DOHH2 (cell line): ENCODE measurements around the gene REPIN1.

Experiments
- H3F3A ChIP-seq: fragments of 200-600 bp; sonication (generic), shearing (Covaris generic); 2 replicates; pipeline ENCODE4 v1.6.0; 2016; ENCODE audit warnings: antibody characterized with exemption, mild to moderate bottlenecking; ENCODE audit not compliant: control insufficient read depth, insufficient read depth
- H3K27ac ChIP-seq: fragments of 200-600 bp; sonication (generic); 2 replicates; pipeline ENCODE4 v1.5.1; 2014; ENCODE audit warnings: low read depth, mild to moderate bottlenecking, low read length, moderate library complexity
- H3K27me3 ChIP-seq: fragments of 200-600 bp; sonication (generic); 2 replicates; pipeline ENCODE4 v1.6.1; 2014; ENCODE audit warnings: mild to moderate bottlenecking, low read length, mixed read lengths; ENCODE audit not compliant: control insufficient read depth
- H3K36me3 ChIP-seq: fragments of 200-600 bp; sonication (generic); 2 replicates; pipeline ENCODE4 v1.6.1; 2014; ENCODE audit warnings: mild to moderate bottlenecking, low read length, moderate library complexity, mixed read lengths; ENCODE audit not compliant: control insufficient read depth
- H3K4me1 ChIP-seq: fragments of 200-600 bp; sonication (generic); 2 replicates; pipeline ENCODE4 v1.6.1; 2014; ENCODE audit warnings: mild to moderate bottlenecking, low read length, mixed read lengths; ENCODE audit not compliant: control insufficient read depth
- H3K4me2 ChIP-seq: fragments of 200-600 bp; sonication (generic); 2 replicates; pipeline ENCODE4 v1.6.0; 2014; ENCODE audit warnings: mild to moderate bottlenecking, low read length, moderate library complexity
- H3K4me3 ChIP-seq: fragments of 200-600 bp; sonication (generic); 2 replicates; pipeline ENCODE4 v1.5.1; 2014; ENCODE audit warnings: mild to moderate bottlenecking, low read length, mixed read lengths
- H3K79me2 ChIP-seq: fragments of 200-600 bp; sonication (generic); 2 replicates; pipeline ENCODE4 v1.6.1; 2014; ENCODE audit warnings: mild to moderate bottlenecking, low read length, mixed read lengths; ENCODE audit not compliant: control insufficient read depth
- H3K9me2 ChIP-seq: fragments of 200-600 bp; sonication (generic); replicated peaks from 2 replicates; pipeline ENCODE4 v1.6.1; 2014; ENCODE audit warnings: mild to moderate bottlenecking, low read length, mixed read lengths; ENCODE audit not compliant: control insufficient read depth
- H3K9me3 ChIP-seq: fragments of 200-600 bp; sonication (generic); 2 replicates; pipeline ENCODE4 v1.6.1; 2014; ENCODE audit warnings: antibody characterized with exemption, low read length, mixed read lengths; ENCODE audit not compliant: control insufficient read depth, insufficient read depth
- H4K20me1 ChIP-seq: fragments of 200-600 bp; sonication (generic); 2 replicates; pipeline ENCODE4 v1.6.0; 2014; ENCODE audit warnings: low read depth, mild to moderate bottlenecking, antibody characterized with exemption, low read length, moderate library complexity; ENCODE audit not compliant: control insufficient read depth, insufficient read depth
- CTCF ChIP-seq: fragments of 200-600 bp; sonication (generic); IDR thresholded peaks from one replicate; pipeline ENCODE4 v1.5.1; 2014; ENCODE audit warnings: antibody characterized with exemption, mild to moderate bottlenecking, low read depth, low read length; ENCODE audit not compliant: poor library complexity, severe bottlenecking
- EZH2phosphoT487 ChIP-seq: fragments of 200-600 bp; sonication (generic); IDR thresholded peaks from 2 replicates; pipeline ENCODE4 v1.6.1; 2017; ENCODE audit warnings: borderline replicate concordance, mild to moderate bottlenecking, antibody characterized with exemption, low read length, moderate library complexity, mixed read lengths

REPIN1 gene

GRCh38 chr7:150335108-150335773 is 33.4 kb upstream of the REPIN1 start:
- Histone ChIP-seq H3K4me3 (no peak overlapping the region), H3K27ac (no peak overlapping the region), H3K9me3 (no peaks in the 10 kb centered on the region), H3K4me2 (no peak overlapping the region), H3K4me1 (no peaks in the 10 kb centered on the region), H3K9me2 (no peaks in the 10 kb centered on the region), H3K36me3 (peaks cover 26% of the 10 kb centered on the region), H4K20me1 (0 out of 2 replicates have a peak, but pooled peaks cover 3% of the 10 kb centered on the region), H3K27me3 (no peaks in the 10 kb centered on the region), H3F3A (no peaks in the 10 kb centered on the region), H3K79me2 (no peaks in the 10 kb centered on the region)
- TF ChIP-seq CTCF, result no peak
- TF ChIP-seq EZH2phosphoT487, result no peak

- no peaks in the 10 kb centered on the region for H3K27me3 ChIP-seq
- peaks cover 23% of the 10 kb centered on the region for H3K36me3 ChIP-seq
- H3K4me1 ChIP-seq, result no peaks in the 10 kb centered on the region
- H4K20me1 ChIP-seq, result 0 out of 2 replicates have a peak, but pooled peaks cover 3% of the 10 kb centered on the region
- H3K9me2 ChIP-seq, result no peaks in the 10 kb centered on the region
- no peaks in the 10 kb centered on the region for H3F3A ChIP-seq
- TF ChIP-seq EZH2phosphoT487 (no peak), CTCF (no peak)
- no peaks in the 10 kb centered on the region for H3K79me2 ChIP-seq
- H3K9me3 ChIP-seq, result no peaks in the 10 kb centered on the region
- H3K27ac ChIP-seq, result no peak overlapping the region
- no peak overlapping the region for H3K4me2 ChIP-seq
- H3K4me3 ChIP-seq, result no peak overlapping the region
Measured at GRCh38 chr7:150335774-150336112, 32.9 kb upstream of the REPIN1 start.

- Histone ChIP-seq H3K4me1 (no peaks in the 10 kb centered on the region), H3K27ac (no peak overlapping the region)
Measured at GRCh38 chr7:150336746-150337145, 31.9 kb upstream of the REPIN1 start.

More at GRCh38 chr7:150336746-150337145, 31.9 kb upstream of the REPIN1 start:
- no peak overlapping the region for H3K4me3 ChIP-seq
- H3K36me3 ChIP-seq, result peaks cover 15% of the 10 kb centered on the region
- no peaks in the 10 kb centered on the region for H3K79me2 ChIP-seq
- H3K9me2 ChIP-seq, result no peaks in the 10 kb centered on the region
- no peaks in the 10 kb centered on the region for H3F3A ChIP-seq
- TF ChIP-seq CTCF (no peak), EZH2phosphoT487 (no peak)
- 0 out of 2 replicates have a peak, but pooled peaks cover 3% of the 10 kb centered on the region for H4K20me1 ChIP-seq
- no peaks in the 10 kb centered on the region for H3K27me3 ChIP-seq
- no peak overlapping the region for H3K4me2 ChIP-seq
- H3K9me3 ChIP-seq, result no peaks in the 10 kb centered on the region; the same call in 1 of the 2 replicates
